Endometrium (tissue), 2 donors: Measurements from ENCODE around the gene METTL27.
"Not testable (repeated sequence)": the region's sequence is repeated elsewhere in the genome, so short reads cannot be mapped to it uniquely, and the experiment has no call there.

Experiments used
- FAIRE-seq: peaks from 2 replicates; lab custom pipeline; 2012; peaks lifted over from hg19 to GRCh38; lab: Jason Lieb, UNC
- donor health status: control.
- donor health status: control.

METTL27 gene

DNA sequence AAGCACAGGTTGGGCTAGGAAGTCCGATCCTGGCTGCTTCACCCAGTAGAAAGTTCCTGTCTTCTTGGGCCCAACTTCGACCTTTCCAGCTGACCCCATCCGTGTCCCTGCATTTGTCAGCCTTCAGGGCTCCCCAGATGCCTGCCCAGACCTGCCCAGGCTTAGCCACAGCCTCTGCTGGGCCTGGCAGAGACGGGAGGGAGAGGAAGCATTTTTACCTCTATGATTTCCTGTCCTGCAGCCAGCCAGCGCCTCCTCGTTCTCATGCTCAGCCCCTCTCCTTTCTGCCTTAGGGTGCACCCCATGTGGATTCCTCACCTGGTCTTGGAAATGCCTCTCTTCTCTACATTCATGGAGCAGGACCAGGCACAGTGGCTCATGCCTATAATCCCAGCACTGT, 3.7 kb downstream of the METTL27 start:
- no peak for FAIRE-seq

DNA sequence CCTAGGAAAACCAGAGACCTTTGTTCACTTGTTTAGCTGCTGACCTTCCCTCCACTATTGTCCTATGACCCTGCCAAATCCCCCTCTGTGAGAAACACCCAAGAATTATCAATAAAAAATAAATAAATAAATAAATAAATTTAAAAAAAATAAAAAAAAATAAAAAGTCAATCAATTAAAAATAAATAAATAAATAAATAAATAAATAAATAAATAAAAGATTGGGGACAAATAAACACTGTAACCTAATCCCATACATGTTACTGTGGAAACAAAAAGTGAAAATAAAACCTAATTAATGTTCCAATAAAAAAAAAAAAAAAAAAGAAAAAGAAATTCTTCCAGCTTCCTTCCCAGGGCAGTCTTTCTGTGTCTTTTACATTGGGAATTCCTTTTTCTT, 5.1 kb downstream of the METTL27 start:
- FAIRE-seq, result peak; percentile 94

DNA sequence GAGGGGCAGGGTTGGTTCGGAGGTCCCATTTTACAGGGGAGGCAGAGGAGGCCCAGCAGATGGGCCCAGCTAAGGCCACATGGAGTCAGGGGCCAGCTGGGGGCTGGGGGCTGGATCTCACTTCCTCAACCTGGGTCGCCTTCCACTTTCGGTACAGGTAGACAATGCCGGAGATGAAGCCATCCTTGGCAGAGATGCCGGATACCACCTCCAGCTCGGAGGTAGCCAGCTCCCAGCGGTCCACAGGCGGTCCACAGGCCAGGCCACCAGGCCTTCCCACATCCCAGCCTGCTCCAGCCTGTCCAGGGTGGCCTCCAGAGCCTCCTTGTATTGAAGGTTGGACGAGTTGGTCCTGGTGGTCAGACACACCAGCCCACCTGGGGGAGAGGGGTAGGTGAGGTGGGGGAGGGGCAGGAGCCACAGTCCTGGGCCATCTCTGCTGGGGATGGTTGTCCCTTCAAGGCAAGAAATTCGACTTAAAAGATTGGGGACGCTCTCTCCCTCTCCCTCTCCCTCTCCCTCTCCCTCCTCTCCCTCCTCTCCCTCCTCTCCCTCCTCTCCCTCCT, 7.6 kb downstream of the METTL27 start:
- no peak for FAIRE-seq

DNA sequence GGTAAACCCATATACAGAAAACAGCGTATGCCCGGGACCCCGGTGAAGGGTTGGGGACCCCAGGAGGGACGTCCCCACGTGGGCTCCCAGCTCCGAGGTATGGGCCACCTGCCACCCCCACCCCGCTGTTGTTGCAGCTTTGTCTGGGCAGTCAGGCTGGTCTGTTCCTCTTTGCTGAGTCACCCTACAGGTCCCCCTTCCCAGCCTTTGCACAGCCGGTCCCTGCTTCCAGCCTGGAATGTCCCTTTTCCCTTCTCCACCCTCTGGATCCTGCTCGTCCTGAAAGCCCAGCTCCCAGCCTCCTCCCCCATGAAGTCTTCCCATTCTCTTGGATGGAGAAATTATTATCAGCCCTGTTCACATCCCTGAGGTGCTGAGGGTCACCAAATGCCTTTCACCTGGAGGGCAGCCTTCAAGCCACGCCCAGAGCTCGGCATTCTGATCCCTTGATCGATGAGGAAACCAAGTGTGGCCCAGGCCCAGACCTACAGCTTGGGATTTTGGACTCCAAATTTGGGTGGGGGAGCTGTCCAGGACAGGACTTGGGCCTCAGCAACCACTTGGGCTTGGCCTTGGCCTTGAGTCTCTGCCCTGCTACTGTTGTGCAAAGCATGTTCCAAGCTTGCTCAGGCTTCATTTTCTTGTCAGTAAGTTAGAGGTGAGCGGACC, 8.9 kb downstream of the METTL27 start:
- no peak for FAIRE-seq

DNA sequence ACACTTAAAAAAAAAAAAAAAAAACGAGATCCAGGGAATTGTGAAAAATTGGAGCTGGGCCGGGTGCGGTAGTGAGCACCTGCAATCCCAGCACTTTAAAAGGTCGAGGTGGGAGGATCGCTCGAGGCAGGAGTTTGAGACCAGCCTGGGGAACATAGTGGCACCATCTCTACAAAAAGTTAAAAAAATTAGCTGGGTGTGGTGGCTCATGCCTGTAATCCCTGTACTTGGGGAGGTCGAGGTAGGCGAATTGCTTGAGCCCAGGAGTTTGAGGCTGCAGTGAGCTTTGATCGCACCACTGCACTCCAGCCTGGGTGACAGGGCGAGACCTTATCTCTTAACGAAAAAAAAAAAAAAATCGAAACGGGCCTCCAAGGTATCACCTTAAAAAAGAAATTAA, 9.5 kb downstream of the METTL27 start:
- FAIRE-seq, result no peak

DNA sequence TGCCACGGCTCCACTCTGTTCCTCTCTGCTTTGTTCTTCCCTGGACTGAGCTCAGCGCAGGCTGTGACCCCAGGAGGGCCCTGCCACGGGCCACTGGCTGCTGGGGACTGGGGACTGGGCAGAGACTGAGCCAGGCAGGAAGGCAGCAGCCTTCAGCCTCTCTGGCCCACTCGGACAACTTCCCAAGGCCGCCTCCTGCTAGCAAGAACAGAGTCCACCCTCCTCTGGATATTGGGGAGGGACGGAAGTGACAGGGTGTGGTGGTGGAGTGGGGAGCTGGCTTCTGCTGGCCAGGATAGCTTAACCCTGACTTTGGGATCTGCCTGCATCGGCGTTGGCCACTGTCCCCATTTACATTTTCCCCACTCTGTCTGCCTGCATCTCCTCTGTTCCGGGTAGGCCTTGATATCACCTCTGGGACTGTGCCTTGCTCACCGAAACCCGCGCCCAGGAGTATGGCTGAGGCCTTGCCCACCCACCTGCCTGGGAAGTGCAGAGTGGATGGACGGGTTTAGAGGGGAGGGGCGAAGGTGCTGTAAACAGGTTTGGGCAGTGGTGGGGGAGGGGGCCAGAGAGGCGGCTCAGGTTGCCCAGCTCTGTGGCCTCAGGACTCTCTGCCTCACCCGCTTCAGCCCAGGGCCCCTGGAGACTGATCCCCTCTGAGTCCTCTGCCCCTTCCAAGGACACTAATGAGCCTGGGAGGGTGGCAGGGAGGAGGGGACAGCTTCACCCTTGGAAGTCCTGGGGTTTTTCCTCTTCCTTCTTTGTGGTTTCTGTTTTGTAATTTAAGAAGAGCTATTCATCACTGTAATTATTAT, 10.3 kb downstream of the METTL27 start:
- FAIRE-seq, result no peak

DNA sequence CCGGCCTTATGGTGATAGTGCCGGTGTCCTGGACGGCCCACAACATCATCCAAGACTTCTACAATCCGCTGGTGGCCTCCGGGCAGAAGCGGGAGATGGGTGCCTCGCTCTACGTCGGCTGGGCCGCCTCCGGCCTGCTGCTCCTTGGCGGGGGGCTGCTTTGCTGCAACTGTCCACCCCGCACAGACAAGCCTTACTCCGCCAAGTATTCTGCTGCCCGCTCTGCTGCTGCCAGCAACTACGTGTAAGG, 10.8 kb downstream of the METTL27 start:
- FAIRE-seq, result no peak

DNA sequence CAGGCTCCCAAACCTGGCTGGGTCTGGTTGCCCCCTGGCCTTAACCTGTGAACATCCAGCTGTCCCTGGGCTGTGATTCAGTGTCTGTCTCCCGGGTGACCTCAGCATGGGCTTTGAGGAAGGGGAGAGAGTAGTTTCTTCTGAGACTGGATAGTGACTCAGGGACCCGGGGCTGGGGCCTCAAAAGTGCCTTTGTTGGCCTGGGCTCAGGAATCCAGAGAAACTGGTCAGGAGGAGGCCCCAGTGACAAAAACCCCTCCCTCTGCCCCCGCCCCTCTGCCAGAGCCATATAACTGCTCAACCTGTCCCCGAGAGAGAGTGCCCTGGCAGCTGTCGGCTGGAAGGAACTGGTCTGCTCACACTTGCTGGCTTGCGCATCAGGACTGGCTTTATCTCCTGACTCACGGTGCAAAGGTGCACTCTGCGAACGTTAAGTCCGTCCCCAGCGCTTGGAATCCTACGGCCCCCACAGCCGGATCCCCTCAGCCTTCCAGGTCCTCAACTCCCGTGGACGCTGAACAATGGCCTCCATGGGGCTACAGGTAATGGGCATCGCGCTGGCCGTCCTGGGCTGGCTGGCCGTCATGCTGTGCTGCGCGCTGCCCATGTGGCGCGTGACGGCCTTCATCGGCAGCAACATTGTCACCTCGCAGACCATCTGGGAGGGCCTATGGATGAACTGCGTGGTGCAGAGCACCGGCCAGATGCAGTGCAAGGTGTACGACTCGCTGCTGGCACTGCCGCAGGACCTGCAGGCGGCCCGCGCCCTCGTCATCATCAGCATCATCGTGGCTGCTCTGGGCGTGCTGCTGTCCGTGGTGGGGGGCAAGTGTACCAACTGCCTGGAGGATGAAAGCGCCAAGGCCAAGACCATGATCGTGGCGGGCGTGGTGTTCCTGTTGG, 11.4 kb downstream of the METTL27 start, which contains the start of gene CLDN4:
Gene CLDN4 (plus strand): TSS at position 316 of the 903 bp plus-strand sequence. CDS start 206 bp downstream, at position 522.
- no peak for FAIRE-seq

DNA sequence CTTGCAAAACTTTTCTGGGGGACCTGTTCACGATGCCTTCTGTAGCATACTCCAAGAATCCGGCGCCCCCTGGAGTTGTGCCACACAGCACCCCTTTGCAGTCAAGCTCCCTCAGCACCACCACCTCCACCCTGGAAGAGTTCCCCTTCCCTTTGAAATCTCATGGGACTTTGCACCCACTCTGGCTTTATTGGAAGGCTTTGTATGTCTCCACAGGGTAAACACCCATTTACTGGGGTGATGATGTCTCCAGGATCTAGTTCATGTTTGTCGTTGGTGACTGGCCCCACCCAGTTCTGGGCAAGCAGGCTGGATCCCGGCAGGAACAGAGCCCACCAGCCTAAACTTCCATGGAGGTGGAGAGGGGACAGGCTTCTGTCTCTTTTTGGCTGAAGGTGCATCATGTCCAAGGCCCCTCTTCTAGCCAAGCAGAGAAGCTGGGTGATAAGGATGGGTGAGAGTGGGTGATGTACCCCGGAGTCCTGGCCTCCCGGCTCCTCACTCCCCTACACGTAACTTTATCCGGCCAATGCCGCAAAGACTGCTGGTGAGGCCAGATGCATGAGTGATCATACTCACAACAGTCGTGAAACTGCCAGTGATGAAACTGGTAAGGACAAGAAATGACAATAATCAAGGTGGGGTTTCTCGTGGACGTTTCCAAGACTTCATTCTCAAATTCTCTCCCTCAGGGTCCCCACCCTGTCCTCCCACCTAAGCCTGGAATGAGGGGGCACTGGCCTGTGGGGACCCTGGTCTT, 12.2 kb downstream of the METTL27 start:
- FAIRE-seq, result no peak

DNA sequence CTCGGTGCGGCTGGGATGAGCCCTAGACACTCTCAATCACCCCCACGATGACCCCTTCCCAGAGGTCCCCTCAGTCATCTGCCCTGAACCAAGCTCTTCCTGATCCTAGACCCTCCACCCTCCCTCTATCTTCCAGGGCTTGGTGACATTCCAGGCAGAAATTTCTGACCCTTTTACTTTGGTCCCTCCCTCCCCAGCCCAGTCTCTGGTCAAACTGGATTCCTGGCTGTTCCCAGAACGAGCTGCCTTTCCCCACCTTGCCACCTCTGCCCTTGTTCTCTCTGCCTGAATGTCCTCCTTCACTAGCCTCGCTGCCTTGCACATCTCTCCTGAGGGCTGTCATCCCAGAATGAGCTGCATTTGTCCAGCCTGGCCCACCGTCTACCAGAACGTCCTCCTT, 12.8 kb downstream of the METTL27 start:
- no peak for FAIRE-seq

DNA sequence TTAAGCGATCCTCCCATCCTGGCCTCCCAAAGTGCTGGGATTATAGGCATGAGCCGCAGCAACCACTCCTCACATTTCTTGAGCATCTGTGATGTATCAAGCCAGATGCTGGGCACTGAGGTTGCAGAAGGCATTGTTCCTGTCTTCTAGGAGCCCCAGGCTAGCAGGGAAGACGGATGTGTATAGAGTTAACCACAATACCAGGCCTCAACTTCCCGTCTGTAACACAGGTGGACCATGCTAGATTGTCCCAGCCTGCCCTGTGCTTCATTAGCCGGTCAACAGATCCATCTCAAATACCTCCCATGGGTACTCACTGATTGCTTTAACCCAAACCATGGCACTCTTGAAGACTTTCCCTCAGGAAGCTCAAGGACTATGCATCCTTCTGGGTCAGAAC, 13.3 kb downstream of the METTL27 start:
- FAIRE-seq, result no peak

DNA sequence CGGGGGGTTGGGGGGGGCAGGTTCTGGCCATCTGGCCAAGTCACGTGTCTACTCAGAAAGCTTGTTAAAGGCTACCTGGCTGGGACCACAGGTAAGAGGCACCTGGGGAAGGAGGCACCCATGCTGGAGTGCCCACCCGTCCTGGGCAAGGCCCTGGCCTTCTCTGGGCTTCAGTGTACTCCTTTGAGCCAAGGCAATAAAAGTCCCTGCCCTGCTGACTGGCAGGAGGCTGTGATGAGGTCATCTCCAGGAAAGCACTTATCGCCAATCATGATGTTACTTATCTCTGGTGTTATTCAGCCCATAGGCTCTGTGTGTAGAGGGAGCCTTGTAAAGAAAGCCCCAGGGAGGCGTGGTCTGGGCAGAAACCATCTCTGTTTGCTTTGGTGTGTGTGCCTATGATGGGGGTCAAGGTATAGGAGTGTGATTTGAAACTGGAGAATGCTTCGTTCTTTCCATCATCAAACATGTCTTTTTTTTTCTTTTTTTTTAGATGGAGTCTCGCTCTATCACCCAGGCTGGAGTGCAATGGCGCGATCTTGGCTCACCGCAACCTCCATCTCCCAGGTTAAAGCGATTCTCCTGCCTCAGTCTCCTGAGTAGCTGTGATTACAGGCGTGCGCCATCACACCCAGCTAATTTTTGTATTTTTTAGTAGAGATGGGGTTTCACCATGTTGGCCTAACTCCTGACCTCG, 14.1 kb downstream of the METTL27 start:
- no peak for FAIRE-seq

DNA sequence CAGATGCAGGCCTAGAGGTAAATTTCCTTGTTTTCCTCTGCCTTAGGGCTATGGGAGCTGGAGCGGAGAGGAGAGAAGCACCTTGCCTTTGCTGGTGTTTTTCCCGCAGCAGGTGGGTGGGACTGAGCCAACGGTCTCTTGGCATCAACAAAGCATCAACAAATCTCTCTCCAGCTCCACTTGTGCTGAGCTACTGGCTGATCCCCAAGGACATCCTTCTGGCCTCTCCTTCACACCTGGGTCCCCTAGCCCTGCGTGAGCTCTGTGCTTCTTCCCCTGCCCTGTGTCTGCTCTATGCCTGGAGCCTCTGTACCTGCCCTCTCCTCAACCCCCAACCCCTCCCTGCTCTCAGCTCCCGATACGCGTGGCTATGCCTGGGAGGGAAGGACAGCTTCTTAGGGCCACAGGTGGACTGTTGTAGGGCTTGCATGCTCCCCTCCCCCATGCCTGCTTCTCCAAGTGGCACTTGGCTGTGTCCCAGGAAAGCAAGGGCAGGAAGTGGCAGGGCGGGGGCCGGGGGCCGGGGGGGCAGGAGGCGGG, 14.7 kb downstream of the METTL27 start:
- FAIRE-seq, result no peak

DNA sequence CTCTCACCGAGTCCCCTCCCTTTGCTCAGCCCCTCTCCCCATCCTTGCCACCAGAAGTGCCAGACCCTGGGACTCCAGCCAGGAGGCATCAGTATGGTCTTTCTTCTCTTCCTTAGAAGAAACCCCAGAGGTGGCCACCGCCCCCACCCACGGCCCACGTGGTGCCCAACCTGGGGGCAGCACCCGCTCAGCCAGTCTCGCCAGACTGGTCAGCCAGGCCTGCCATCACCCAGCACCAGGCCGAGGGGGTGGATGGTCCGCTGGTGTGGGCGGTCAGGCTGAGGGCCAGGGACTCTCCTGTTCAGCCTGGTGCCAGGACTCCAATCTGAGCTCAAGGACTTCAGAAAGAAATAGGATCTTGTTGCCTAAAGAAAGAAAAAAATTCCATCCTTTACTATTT, 17.3 kb downstream of the METTL27 start:
- FAIRE-seq, result no peak

DNA sequence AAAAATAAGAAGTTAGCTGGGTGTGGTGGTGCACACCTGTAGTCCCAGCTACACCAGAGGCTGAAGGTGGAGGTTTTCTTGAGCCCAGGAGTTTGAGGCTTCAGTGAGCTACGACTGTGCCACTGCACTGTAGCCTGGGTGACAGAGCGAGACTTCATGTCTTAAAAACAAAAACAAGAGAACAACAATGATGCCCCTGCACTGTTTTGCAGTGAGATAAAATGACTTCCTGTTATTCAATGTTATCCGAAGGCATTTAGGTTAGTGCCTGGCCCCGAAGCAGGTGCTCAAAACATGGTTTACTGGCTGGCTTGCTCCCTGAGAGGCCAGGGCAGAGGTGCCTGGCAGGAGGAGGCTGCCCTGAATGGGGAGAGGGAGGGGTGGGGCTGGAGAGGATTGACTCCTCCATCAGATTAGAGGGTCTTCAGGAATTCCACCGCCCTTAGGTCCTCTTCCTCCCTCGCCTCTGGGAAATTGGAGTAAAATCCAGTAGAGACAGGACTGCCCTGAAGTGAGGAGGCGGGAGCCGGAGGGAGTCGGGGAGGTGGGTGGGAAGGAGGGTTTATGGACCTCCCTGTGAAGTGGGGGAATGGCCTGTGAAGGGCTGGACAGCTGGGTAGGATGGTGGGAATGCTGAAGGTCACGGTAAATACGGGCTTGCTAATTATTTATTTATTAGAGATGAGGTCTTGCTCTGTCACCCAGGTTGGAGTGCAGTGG, 18.3 kb downstream of the METTL27 start:
- FAIRE-seq, result no peak

DNA sequence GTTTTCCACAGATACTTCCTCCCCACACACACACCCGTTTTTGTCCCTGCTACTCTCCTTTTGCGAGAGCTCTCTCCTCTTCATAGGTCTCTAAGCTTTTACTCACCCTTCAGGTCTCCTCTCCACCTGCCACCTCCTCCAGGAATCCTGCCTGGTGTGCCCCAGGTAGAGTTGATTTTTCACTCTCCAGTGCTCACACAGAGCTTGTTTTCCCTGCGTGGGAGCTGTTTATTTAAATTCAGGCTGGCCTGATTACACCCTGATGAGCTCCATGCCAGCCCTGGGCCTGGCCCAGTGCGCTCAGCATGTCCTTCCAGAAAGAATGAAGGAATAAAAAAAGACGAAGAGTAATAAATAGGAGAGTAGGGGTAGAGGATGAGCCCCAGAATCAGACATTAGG, 19.1 kb downstream of the METTL27 start:
- no peak for FAIRE-seq

DNA sequence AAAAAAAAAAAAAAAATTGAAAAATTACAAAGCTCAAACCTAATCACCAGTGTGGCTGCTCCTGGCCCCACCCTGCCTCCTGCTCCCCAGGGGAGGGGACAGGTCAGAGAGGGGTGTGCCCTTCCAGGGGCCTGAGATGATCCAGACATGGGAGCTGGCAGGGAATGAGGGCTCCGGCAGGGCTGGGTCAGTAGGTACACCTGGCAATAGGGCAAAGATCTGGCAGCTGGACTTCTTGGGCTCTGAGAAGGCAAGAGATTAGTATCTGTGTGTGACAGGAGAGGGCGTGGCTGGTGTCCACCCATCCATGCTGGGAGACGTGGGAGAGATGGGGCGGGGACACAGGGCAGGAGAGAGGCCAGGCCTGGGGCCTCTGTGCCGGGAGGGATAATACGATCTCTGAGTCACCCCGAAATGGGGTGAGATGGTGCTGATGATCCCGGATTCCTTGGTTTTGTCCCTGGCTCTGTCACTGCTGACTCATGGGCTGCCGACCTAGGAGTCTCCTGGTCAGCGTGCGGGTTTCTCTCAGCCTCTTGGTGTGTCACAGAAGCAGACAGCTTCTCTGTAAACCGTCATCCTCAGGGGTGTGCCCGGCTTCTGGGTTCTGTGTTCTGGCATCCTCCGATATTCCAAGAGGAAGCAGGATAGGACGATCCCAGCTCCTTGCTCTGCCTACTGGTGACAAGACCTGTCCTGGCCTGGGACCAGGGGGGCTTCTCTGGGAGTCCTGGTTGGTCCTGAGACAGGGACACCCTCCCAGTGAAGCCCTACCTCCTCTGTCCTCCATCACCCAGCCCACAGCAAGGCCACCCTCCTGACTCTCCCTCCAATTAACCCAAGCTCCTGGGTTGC, 19.8 kb downstream of the METTL27 start:
- FAIRE-seq, result no peak

DNA sequence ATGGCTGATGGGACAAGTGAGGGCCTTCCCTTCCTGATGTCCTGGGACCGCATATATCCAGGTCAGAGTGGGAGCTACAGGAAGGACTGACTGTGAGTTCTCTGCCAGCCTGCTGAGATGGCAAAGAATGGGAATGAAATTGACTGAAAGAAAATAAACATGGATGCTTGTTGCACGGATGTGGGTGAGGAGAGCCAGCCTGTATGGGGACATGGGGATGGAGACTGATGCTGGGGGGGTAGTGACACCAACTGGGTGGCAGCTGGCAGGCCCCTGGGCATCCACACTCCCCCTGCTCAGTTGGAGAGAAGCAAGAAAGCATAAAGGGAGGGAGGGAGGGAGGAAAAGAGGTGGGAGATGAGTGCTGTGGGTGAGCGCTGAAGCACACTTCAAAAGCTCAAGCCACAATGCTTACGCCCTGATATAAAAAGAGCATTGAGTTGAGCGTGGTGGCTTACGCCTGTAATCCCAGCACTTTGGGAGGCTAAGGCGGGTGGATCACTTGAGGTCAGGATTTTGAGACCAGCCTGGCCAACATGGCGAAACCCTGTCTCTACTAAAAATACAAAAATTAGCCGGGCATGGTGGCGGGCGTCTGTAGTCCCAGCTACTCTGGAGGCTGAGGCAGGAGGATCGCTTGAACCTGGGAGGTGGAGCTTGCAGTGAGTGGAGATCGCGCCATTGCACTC, 20.6 kb downstream of the METTL27 start:
- not testable (repeated sequence) for FAIRE-seq

DNA sequence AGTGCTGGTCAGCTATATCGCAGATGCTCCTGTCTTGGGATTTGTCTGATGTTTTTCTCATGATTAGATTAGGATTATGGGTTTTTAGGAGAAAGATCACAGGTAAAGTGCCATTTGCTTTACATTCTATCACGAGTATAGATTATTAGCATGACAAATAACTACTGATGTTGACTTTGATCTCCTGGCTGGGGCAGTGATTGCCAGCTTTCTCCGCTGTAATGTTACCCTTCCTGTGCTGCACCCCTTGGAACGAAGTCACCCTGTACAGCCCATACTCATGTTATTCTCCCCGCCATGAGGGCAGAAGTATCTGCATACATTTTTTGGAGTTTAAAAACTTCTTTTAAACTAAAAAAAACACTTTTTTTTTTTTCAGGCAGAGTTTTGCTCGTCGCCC, 22.3 kb downstream of the METTL27 start:
- no peak for FAIRE-seq
